GM12872 (cell line): ENCODE results near the gene CHD8.
A peak's percentile ranks its signal among the peaks of the same experiment; 100 is the strongest.

ENCODE experiments used
- CTCF ChIP-seq: IDR thresholded peaks from 3 replicates; pipeline ENCODE4 v1.5.1; 2011; ENCODE audit warnings: low read depth, mild to moderate bottlenecking, low read length, moderate library complexity; ENCODE audit not compliant: insufficient read depth

Gene CHD8

GRCh38 chr14:21494902-21495762, 39.2 kb upstream of the CHD8 start:
- no peak for TF ChIP-seq CTCF

GRCh38 chr14:21486640-21487087, 30.7 kb upstream of the CHD8 start:
- TF ChIP-seq CTCF = no peak

GRCh38 chr14:21476925-21477681, 21.2 kb upstream of the CHD8 start, which contains the start of the genes RAB2B and TOX4:
RAB2B (minus strand) TSS chr14:21476959; CDS start chr14:21476872, 87 bp downstream.
TOX4 (plus strand) TSS chr14:21477195; CDS start chr14:21477279, 84 bp downstream.
- peak; percentile 97 for TF ChIP-seq CTCF

GRCh38 chr14:21476523-21476924, 20.6 kb upstream of the CHD8 start:
- no peak for TF ChIP-seq CTCF

GRCh38 chr14:21475767-21476522, 20.0 kb upstream of the CHD8 start:
- TF ChIP-seq CTCF = no peak

GRCh38 chr14:21467616-21468015, 11.7 kb upstream of the CHD8 start:
- no peak for TF ChIP-seq CTCF

- TF ChIP-seq CTCF = no peak
Observed at GRCh38 chr14:21455592-21455911, 371 bp downstream of the CHD8 start.
